NOMO-1 treated with dmso at 0.1 percent for 144 hours (cell line): ENCODE results near the gene RAB6C.
"Not testable (repeated sequence)": the region's sequence is repeated elsewhere in the genome, so short reads cannot be mapped to it uniquely, and the experiment has no call there.

Source experiments
- DNase-seq: peaks from one replicate; lab custom pipeline; 2025; ENCODE audit not compliant: unreplicated experiment; lab: John Stamatoyannopoulos, UW

The RAB6C gene

DNA sequence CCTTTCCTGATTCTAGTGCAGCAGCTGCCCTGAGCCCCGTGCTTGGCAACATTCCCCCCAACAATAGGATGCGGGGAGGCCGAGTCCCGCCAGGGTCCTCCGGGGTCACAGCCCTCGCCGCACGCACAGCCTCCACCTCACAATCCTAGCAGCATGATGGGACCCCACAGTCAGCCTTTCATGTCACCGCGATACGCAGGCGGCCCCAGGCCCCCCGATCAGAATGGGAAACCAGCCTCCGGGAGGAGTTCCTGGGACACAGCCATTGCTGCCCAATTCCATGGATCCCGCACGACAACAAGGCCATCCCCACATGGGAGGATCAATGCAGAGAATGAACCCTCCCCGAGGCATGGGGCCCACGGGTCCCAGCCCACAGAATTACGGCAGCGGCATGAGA, 13.7 kb downstream of the RAB6C start:
- not testable (repeated sequence) for DNase-seq

DNA sequence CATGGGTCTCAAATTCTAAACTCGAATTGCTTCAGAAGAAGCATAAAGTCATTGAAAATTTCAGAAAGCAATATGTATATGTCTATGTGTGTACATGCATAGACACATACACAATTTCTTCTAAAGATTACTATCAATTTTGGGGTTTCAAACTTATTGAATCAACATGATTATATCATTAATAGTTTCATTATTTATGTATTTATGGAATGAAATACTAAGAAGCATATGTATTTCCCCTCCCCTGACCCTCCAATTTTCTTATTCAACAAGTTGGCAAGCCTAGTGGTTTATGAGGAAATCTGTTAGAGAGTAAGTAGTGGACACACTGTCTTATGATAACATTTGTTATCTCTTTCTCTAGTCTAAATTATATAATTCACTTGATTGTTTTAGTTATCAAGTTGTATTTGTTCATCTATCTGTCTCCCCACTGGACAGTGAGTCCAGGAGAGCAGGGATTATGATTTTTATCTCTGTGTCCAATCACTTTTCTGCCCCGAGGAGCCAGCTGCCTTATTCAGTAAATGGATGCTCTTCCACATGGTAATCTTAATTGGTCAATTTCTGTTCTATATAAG, 17.3 kb downstream of the RAB6C start:
- DNase-seq, result not testable (repeated sequence)

DNA sequence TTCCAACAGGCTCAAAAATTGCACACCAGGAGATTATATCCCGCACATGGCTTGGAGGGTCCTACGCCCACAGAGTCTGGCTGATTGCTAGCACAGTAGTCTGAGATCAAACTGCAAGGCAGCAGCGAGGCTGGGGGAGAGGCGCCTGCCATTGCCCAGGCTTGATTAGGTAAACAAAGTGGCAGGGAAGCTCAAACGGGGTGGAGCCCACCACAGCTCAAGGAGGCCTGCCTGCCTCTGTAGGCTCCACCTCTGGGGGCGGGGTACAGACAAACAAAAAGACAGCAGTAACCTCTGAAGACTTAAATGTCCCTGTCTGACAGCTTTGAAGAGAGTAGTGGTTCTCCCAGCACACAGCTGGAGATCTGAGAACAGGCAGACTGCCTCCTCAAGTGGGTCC, 19.3 kb downstream of the RAB6C start:
- DNase-seq, result not testable (repeated sequence)

DNA sequence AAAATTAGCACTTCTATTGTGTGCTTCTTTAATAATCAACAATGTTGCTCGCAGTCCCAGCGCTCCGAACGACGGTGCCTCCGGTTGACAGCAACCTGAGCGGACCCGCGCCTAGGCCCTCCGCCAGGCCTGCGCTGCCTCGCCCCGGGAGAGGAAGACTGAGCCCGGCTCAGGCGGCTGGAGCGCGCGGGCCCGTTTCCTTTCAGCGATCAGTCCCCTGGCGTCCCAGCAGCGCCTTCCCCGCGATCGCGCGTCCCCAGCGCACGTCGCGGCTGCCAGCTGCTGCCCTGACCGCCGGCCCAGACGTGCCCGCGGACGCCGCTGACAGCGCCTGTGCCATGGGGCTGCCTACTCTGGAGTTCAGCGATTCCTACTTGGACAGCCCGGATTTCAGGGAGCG, 26.4 kb downstream of the RAB6C start:
- DNase-seq, result not testable (repeated sequence)

DNA sequence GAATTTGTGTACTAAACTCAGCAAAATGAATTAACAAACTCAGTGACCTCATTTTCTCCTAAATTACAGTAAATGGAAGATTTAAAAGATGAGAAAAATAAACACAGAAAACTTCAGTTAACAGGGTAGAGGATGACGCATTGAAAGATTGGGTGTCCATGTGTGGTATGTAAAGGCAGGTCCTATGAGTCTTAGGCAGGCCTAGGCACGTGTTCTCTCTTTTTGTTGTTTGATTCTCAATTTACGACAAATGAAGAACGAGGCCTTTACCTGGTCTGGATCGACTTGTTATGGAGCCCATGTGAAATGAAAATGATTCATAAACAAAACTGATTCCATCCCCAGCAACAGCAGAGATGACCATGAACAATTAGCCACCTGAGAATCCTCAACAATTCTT, 37.2 kb downstream of the RAB6C start:
- not testable (repeated sequence) for DNase-seq

DNA sequence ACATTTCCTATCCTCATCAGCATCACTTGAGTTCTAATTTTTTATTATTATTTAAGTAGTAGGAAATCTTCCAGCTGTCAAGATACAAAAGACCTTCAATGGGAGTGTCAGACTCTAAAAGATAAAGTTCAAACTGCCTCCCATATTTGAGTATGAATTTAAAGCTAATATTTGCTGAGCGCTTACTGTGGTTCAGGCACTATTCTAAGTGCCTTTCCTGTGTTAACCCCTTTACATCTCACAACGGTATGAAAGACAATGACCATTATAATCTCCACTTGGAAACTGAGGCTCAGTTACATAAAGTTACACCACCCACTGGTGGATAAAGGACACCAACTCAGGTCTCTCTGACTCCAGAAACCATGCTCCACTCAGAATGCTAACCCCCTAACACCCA, 39.9 kb downstream of the RAB6C start:
- DNase-seq, result no peak

DNA sequence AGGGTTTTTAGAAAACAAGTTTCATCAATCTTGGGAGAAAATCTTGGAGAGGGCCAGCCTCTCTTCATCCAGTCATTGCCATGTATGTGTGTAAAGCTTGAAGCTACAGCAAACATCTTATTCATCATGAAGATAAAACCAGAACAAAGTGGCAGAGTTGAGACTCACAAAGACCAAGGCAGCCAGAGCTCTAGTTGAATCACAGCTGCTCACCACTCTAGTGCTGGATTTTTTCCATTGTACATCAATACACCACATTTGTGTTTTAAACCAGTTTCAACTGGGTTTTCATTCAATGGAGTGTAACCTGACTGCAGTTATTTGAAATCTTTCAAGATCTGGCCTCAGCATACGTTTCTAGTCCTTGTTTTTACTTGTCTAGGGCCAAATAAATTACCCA, 40.6 kb downstream of the RAB6C start:
- DNase-seq, result not testable (repeated sequence)

DNA sequence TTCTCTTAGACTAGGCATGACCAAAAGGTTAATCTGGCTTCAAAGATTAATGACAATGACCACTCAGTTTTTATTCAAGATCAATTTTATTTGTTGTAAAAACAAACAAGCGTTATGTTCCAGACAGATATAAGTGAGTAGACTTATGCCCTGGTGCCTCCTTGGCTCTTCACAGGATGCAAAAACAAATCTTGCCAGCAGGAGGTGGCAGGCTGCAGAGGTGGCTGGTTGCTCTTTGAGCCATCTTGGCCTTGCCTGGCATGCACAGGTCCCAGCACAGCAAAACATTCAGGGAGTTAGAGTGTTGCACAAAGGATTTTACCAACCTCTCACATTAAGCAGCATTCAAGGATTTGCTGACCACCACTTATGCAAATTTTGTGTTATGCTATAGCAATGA, 46.5 kb downstream of the RAB6C start:
- DNase-seq, result not testable (repeated sequence)
